ENCODE data around the gene COMMD4.

DNA sequence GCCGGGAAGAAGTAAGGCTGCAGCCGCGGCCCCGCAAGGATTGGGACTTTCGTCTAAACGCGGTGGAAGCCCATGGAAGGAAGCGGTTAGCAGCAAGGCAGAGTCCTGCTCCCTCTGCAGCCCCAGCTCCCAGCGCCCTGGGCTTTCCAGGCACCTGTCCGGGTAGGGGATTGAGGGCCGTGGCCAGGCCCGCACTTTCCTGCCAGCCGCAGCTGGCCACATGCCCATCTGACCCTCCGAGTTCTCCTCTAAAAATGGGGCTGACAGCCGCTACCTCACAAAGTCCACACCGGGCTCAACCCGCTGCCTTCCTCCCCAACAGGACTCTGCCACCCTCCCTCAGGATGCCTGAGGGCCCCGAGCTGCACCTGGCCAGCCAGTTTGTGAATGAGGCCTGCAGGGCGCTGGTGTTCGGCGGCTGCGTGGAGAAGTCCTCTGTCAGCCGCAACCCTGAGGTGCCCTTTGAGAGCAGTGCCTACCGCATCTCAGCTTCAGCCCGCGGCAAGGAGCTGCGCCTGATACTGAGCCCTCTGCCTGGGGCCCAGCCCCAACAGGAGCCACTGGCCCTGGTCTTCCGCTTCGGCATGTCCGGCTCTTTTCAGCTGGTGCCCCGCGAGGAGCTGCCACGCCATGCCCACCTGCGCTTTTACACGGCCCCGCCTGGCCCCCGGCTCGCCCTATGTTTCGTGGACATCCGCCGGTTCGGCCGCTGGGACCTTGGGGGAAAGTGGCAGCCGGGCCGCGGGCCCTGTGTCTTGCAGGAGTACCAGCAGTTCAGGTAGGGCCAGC is 12.9 kb downstream of the COMMD4 start:
- TF ChIP-seq, protein P1, sequence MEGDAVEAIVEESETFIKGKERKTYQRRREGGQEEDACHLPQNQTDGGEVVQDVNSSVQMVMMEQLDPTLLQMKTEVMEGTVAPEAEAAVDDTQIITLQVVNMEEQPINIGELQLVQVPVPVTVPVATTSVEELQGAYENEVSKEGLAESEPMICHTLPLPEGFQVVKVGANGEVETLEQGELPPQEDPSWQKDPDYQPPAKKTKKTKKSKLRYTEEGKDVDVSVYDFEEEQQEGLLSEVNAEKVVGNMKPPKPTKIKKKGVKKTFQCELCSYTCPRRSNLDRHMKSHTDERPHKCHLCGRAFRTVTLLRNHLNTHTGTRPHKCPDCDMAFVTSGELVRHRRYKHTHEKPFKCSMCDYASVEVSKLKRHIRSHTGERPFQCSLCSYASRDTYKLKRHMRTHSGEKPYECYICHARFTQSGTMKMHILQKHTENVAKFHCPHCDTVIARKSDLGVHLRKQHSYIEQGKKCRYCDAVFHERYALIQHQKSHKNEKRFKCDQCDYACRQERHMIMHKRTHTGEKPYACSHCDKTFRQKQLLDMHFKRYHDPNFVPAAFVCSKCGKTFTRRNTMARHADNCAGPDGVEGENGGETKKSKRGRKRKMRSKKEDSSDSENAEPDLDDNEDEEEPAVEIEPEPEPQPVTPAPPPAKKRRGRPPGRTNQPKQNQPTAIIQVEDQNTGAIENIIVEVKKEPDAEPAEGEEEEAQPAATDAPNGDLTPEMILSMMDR (IDR thresholded peaks at IDR 0.05; ENCODE audit: extremely low read depth in 1 of 2, insufficient read depth in 1 of 2, low read depth in 1 of 2, low read length in 2 of 2) = no peak
- TF ChIP-seq POLR2AphosphoS5 (IDR thresholded peaks at IDR 0.05; ENCODE audit: insufficient read depth, low read depth, low read length) (no peak), JUN (IDR thresholded peaks at IDR 0.05; ENCODE audit: borderline replicate concordance, insufficient read depth, insufficient read length, low read depth) (no peak), POLR2A (IDR thresholded peaks at IDR 0.05; ENCODE audit: low read depth, low read length) (no peak), FOS (IDR thresholded peaks at IDR 0.05; ENCODE audit: borderline replicate concordance, insufficient read depth, low read length) (no peak), EZH2 (IDR thresholded peaks at IDR 0.05; ENCODE audit: borderline replicate concordance, low read depth, low read length, severe bottlenecking) (no peak), MYC (IDR thresholded peaks at IDR 0.05; ENCODE audit: low read depth, low read length) (no peak), GATA2 (IDR thresholded peaks at IDR 0.05; ENCODE audit: insufficient read depth, insufficient read length, low read depth, low read length) (no peak)
- TF ChIP-seq, protein P2, sequence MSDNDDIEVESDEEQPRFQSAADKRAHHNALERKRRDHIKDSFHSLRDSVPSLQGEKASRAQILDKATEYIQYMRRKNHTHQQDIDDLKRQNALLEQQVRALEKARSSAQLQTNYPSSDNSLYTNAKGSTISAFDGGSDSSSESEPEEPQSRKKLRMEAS (IDR thresholded peaks at IDR 0.05; ENCODE audit: insufficient read depth, insufficient read length) = no peak

Measured in endothelial cell of umbilical vein (primary cell).